ENCODE results near the gene CNNM4.

The CNNM4 gene

DNA sequence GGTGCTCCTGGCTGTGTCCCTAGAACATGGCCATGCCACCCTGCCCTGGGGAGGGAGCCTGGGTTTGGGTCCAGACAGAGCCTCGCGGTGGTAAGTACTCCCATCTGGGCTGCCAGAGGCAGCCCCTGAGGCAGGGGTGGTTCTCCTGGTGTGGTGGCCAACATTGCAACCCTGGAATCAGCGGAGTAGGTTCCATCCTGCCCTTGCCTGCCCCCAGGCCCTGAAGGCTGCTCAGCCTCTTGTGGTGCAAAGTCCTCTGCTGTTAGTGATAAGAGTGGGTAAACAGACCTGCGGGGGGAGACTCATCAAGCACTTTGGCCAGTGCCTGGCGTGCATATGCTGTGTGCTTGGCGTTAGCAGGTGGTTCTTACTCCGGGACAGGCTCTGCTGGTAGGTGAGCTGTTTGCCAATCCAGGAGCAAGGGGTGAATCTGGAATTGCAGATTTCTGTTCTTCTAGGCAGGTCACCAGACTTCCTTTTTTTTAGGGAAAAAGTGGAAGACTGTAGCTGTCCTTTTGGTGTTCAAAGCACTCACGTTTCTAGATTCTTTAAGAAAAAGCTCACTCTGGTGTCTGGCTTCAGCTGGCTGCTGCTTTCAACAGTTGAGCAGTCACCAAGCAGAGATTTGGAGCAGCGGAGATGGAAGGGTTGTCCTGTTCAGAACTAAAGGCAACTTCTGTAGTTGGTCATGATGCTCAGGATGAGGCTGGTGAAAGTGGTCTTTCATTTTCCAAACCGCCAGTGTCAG lies 58.6 kb downstream of the CNNM4 start:
- H3K36me3 ChIP-seq (ENCODE audit: insufficient read depth, low read length), result no peaks in the 10 kb centered on the region
- H3K9ac ChIP-seq (ENCODE audit: low read depth, low read length), result no peak overlapping the region
- no peaks in the 10 kb centered on the region for H3K27me3 ChIP-seq (ENCODE audit: control insufficient read depth, insufficient read depth, low read length)
- no peak overlapping the region for H3K4me3 ChIP-seq (ENCODE audit: low read length)
- no peak overlapping the region for H3K4me2 ChIP-seq (ENCODE audit: low read length)
- H3K9me3 ChIP-seq (replicated peaks; ENCODE audit: low read length), result no peaks in the 10 kb centered on the region
- peaks cover 17% of the 10 kb centered on the region for H3K4me1 ChIP-seq (ENCODE audit: control insufficient read depth, insufficient read depth, low read length)

DNA sequence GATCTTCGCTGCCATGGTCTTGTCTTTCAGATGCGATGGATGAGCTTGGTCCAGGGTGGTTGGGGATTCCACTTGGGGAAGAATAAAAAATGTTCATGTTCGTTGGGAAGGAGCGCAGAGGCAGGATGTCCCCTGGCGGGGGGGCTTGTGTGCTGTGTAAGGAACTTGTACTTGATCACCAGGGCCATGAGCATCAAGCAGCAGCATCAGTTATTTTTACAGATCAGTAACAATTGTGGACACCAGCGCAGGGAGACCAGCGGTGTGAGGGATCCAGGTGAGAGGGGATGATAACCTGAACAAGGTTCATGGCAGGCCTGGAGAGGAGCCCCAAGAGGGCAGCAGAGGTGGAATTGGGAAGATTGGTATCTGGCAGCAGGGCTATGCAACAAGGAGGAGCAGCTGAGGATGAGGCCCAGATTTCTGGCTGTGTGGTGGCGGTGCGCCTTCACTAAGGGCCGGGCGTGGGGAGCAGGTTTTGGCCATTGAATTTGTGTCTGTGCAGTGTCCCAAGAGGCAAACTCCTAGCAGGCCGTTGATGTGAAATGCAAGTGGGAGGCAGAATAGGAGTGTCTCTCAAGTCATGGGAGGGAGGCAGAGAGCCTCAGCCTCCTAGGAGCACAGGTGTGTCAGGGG lies 59.3 kb downstream of the CNNM4 start:
- Histone ChIP-seq H3K9me3 (replicated peaks; ENCODE audit: low read length) (no peaks in the 10 kb centered on the region), H3K4me1 (ENCODE audit: control insufficient read depth, insufficient read depth, low read length) (peaks cover 17% of the 10 kb centered on the region), H3K36me3 (ENCODE audit: insufficient read depth, low read length) (no peaks in the 10 kb centered on the region), H3K4me3 (ENCODE audit: low read length) (no peak overlapping the region), H3K4me2 (ENCODE audit: low read length) (no peak overlapping the region), H3K9ac (ENCODE audit: low read depth, low read length) (no peak overlapping the region), H3K27me3 (ENCODE audit: control insufficient read depth, insufficient read depth, low read length) (no peaks in the 10 kb centered on the region)

DNA sequence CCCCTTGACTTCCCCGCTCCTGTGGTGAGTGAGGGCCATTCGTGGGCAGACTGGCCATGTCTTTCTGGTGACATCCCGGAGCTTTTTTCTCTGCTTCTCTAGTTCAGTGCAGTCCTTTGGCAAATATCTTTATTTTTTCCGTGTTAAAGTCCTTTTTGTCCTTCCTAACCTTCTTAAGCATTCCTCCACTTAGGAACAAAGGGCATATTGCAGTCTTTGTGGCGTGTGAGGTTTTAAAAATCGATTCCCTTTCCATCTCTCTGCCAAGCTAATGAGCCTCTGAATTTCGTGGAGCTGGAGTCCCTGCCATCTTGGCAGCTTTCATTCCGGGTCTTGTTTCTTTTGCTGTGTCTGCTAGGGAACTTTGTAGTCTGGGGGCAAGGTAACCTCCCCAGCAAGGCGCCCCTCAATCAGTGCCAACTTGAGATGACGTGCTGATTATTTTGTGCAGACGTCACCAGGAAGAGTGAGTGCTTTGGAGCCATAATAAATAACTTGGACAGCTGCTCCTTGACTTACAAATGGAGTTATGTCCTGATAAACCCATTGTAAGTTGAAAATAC lies 60.5 kb downstream of the CNNM4 start:
- no peak overlapping the region for H3K9ac ChIP-seq (ENCODE audit: low read depth, low read length)
- no peak overlapping the region for H3K4me3 ChIP-seq (ENCODE audit: low read length)
- H3K36me3 ChIP-seq (ENCODE audit: insufficient read depth, low read length), result no peaks in the 10 kb centered on the region
- H3K4me2 ChIP-seq (ENCODE audit: low read length), result no peak overlapping the region
- peaks cover 12% of the 10 kb centered on the region for H3K4me1 ChIP-seq (ENCODE audit: control insufficient read depth, insufficient read depth, low read length)
- H3K27me3 ChIP-seq (ENCODE audit: control insufficient read depth, insufficient read depth, low read length), result no peaks in the 10 kb centered on the region
- H3K9me3 ChIP-seq (replicated peaks; ENCODE audit: low read length), result no peaks in the 10 kb centered on the region

DNA sequence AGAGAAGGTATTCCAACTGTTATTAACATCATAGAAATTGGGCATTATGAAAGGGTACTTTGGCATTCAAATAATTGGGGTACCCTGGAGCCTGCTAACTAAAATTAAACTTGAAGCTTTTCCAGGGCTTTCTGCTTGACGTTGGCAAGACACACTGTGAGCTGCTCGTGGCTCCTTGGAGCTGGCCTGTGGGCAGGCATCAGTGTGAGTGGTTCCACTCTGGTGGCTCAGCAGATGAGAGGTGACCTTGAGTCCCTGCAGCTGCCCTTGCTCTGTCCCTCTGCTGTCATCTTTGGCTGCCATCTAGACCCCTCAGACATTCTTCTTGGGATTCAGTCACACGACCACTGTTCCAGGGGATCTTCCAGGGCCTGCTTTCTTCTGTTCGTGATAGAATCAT lies 62.1 kb downstream of the CNNM4 start:
- Histone ChIP-seq H3K36me3 (ENCODE audit: insufficient read depth, low read length) (peaks cover 4% of the 10 kb centered on the region), H3K4me1 (ENCODE audit: control insufficient read depth, insufficient read depth, low read length) (peaks cover 1% of the 10 kb centered on the region), H3K9ac (ENCODE audit: low read depth, low read length) (no peak overlapping the region), H3K4me2 (ENCODE audit: low read length) (no peak overlapping the region), H3K27me3 (ENCODE audit: control insufficient read depth, insufficient read depth, low read length) (no peaks in the 10 kb centered on the region), H3K4me3 (ENCODE audit: low read length) (no peak overlapping the region), H3K9me3 (replicated peaks; ENCODE audit: low read length) (no peaks in the 10 kb centered on the region)

DNA sequence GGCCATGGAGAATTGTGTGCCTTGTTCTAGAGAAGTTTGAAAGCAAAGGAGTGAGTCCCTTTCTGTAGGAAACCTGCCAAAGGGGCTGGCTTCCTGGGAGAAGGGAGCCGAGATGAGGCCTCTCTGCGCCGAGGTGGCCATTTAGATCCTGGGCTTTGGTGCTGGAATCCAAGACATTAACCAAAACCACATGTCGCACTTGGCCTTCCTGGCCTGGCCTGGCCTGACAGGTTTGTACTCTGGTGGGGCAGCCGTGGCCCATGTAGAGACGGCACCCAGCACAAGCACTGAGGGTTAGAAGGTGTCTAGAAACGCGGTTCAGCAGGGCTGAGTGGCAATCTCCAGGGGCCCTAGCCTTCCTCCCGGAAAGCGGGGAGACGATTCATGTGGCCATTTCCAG lies 62.5 kb downstream of the CNNM4 start:
- Histone ChIP-seq H3K4me1 (ENCODE audit: control insufficient read depth, insufficient read depth, low read length) (no peaks in the 10 kb centered on the region), H3K27me3 (ENCODE audit: control insufficient read depth, insufficient read depth, low read length) (no peaks in the 10 kb centered on the region), H3K4me3 (ENCODE audit: low read length) (no peak overlapping the region), H3K36me3 (ENCODE audit: insufficient read depth, low read length) (peaks cover 4% of the 10 kb centered on the region), H3K4me2 (ENCODE audit: low read length) (no peak overlapping the region), H3K9ac (ENCODE audit: low read depth, low read length) (no peak overlapping the region), H3K9me3 (replicated peaks; ENCODE audit: low read length) (no peaks in the 10 kb centered on the region)

DNA sequence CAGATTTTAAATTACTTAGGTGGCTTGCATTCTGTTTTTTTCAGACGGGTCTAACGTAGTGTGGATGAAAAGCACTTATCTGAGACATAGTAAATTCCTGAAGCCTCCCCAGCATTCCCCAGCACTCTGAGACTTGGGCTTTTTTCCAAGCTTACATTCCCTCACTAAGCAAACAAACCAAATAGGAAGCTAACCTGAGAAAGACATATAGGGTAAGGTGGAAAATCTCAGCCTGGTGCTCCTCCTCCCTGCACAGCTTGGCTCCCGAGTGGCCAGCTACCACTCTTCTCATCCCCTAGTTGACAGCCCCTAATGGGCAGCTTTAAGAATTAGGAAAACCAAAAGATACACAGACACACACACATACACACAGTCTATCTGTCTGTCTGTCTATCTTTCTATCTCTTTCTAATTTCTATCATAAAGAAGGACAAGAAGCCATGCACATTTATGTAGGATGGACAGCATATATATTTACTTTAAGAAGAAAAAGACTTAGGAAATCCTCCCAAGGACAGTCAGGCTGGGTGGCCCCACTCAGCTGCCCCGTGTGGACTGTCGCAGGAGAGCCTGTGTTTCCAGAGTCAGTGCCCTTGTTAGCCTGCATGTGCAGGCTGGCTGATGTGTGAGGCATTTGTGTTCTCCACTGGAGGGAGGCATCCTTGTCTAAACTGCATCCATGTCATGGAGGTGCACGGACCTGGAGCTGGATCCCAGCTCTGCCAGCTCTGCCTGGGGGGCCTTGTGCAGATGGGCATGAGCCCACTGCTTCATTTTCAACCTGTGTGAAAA lies 63.6 kb downstream of the CNNM4 start:
- Histone ChIP-seq H3K4me2 (ENCODE audit: low read length) (no peak overlapping the region), H3K9ac (ENCODE audit: low read depth, low read length) (no peak overlapping the region), H3K36me3 (ENCODE audit: insufficient read depth, low read length) (peaks cover 9% of the 10 kb centered on the region), H3K4me3 (ENCODE audit: low read length) (no peak overlapping the region), H3K4me1 (ENCODE audit: control insufficient read depth, insufficient read depth, low read length) (no peaks in the 10 kb centered on the region), H3K27me3 (ENCODE audit: control insufficient read depth, insufficient read depth, low read length) (no peaks in the 10 kb centered on the region), H3K9me3 (replicated peaks; ENCODE audit: low read length) (no peaks in the 10 kb centered on the region)

DNA sequence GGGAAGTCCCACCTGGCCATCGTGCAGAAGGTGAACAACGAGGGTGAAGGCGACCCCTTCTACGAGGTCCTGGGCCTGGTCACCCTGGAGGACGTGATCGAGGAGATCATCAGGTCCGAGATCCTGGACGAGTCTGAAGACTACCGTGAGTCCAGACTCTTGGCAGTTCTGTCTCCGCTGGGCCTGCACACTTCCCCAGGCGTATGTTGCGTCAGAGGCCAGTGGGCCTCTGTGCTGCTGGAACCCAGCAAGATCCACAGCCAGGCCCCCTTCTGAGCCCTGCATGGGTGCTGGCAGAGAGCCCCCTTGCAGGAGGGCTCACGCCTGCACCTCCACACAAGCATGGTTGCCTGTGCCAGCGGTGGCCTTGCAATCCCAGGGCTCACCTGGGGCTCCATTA lies 64.4 kb downstream of the CNNM4 start:
- no peak overlapping the region for H3K9ac ChIP-seq (ENCODE audit: low read depth, low read length)
- H3K4me2 ChIP-seq (ENCODE audit: low read length), result no peak overlapping the region
- H3K4me1 ChIP-seq (ENCODE audit: control insufficient read depth, insufficient read depth, low read length), result no peaks in the 10 kb centered on the region
- no peak overlapping the region for H3K4me3 ChIP-seq (ENCODE audit: low read length)
- H3K27me3 ChIP-seq (ENCODE audit: control insufficient read depth, insufficient read depth, low read length), result no peaks in the 10 kb centered on the region
- peaks cover 9% of the 10 kb centered on the region for H3K36me3 ChIP-seq (ENCODE audit: insufficient read depth, low read length)
- H3K9me3 ChIP-seq (replicated peaks; ENCODE audit: low read length), result no peaks in the 10 kb centered on the region

DNA sequence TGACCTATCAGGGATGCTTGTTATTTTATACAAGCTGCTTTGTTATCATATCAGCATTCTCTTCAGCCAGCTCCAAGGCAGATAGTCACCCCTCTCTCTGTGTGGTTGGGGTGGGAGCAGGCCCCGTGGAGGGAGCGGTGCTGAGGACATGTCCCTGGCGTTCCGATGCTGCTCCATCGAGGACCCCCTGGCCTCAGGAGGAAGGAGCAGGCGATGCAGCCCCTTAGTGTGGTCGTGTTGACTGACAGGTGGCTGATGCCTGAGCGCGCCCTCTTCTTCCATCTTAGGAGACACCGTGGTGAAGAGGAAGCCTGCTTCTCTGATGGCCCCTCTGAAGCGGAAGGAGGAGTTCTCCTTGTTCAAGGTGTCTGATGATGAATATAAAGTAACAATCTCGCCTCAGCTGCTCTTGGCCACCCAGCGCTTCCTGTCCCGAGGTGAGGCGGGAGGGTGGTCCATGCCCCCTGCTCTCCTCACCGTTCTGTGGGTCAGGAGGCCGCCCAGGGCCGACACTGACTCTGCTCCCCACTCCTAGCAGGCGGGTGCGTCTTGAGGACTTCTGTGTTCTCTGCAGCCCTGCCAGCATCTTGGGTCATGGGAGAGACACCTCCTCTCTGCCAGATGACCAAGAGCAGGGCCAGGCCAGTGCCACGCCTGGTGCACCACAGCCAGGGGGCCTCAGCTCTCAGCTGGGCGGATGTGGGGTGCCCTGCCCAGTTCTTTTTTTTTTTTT lies 66.0 kb downstream of the CNNM4 start:
- peaks cover 9% of the 10 kb centered on the region for H3K36me3 ChIP-seq (ENCODE audit: insufficient read depth, low read length)
- no peaks in the 10 kb centered on the region for H3K4me1 ChIP-seq (ENCODE audit: control insufficient read depth, insufficient read depth, low read length)
- H3K9ac ChIP-seq (ENCODE audit: low read depth, low read length), result no peak overlapping the region
- H3K4me2 ChIP-seq (ENCODE audit: low read length), result no peak overlapping the region
- H3K9me3 ChIP-seq (replicated peaks; ENCODE audit: low read length), result no peaks in the 10 kb centered on the region
- H3K4me3 ChIP-seq (ENCODE audit: low read length), result no peak overlapping the region
- no peaks in the 10 kb centered on the region for H3K27me3 ChIP-seq (ENCODE audit: control insufficient read depth, insufficient read depth, low read length)

DNA sequence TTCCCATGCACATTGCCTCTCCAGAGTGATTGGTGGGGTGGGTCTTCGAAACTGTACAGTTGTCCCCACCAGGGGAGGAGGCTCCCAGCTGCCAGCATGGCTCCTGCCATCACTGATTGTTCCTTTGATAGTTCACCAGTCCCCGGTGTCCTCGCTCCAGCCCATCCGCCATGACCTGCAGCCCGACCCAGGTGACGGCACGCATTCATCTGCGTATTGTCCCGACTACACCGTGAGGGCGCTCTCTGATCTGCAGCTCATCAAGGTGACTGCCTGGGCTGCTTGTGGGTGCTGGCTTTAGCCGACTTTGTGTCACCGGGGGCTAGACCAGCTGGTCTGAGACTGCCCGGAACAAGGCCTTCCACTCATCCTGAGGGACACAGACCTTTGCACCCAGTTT lies 67.7 kb downstream of the CNNM4 start:
- Histone ChIP-seq H3K4me1 (ENCODE audit: control insufficient read depth, insufficient read depth, low read length) (peaks cover 12% of the 10 kb centered on the region), H3K9ac (ENCODE audit: low read depth, low read length) (no peak overlapping the region), H3K9me3 (replicated peaks; ENCODE audit: low read length) (no peaks in the 10 kb centered on the region), H3K36me3 (ENCODE audit: insufficient read depth, low read length) (peaks cover 9% of the 10 kb centered on the region), H3K4me2 (ENCODE audit: low read length) (no peak overlapping the region), H3K27me3 (ENCODE audit: control insufficient read depth, insufficient read depth, low read length) (no peaks in the 10 kb centered on the region), H3K4me3 (ENCODE audit: low read length) (no peak overlapping the region)

DNA sequence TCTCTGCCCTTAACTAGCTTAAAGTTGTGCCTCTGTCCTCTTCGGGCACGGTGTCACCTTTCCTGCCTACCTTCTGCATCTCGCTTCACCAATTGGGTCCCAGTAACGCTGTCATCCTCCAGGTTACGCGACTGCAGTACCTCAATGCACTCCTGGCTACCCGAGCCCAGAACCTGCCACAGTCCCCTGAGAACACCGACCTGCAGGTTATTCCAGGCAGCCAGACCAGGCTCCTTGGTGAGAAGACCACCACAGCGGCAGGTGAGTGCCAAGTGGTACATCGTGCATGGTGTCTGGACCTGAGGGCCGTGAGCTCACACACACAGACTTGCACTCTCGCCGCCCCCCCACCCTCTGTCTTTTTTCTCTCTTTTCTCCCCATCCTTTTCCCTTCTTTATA lies 68.2 kb downstream of the CNNM4 start:
- Histone ChIP-seq H3K9ac (ENCODE audit: low read depth, low read length) (no peak overlapping the region), H3K36me3 (ENCODE audit: insufficient read depth, low read length) (peaks cover 9% of the 10 kb centered on the region)

DNA sequence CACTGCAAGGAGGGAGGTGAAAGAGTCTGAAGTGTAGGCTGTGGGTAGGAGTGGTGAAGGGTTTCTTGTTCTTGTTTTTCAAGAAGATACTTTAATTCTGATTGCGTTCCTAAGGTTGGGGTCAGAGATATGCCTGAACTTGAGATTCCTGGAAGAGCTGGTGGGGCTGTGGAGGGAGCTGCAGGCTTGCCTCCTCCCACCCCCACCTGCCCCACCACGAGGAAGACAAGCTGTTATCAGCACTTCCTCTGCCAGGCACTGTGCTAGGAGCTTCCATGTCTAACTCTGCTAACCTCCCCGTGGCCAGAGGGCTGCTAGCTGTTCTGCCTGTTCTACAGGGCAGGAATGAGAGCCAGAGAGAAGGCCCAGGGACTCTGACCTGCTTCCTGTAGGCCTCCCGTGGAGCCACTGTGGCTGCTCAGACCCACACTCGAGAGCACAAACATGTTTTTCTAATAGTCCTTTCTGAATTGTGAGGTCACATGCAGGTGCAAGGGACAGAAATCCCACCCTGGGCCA lies 69.4 kb downstream of the CNNM4 start:
- Histone ChIP-seq H3K36me3 (ENCODE audit: insufficient read depth, low read length) (peaks cover 9% of the 10 kb centered on the region), H3K27me3 (ENCODE audit: control insufficient read depth, insufficient read depth, low read length) (no peaks in the 10 kb centered on the region), H3K9ac (ENCODE audit: low read depth, low read length) (no peak overlapping the region), H3K4me2 (ENCODE audit: low read length) (no peak overlapping the region), H3K4me3 (ENCODE audit: low read length) (no peak overlapping the region), H3K4me1 (ENCODE audit: control insufficient read depth, insufficient read depth, low read length) (peaks cover 14% of the 10 kb centered on the region), H3K9me3 (replicated peaks; ENCODE audit: low read length) (no peaks in the 10 kb centered on the region)

More for the DNA sequence above, 68.2 kb downstream of the CNNM4 start:
- Histone ChIP-seq H3K27me3 (ENCODE audit: control insufficient read depth, insufficient read depth, low read length) (no peaks in the 10 kb centered on the region), H3K9me3 (replicated peaks; ENCODE audit: low read length) (no peaks in the 10 kb centered on the region), H3K4me1 (ENCODE audit: control insufficient read depth, insufficient read depth, low read length) (peaks cover 14% of the 10 kb centered on the region), H3K4me3 (ENCODE audit: low read length) (no peak overlapping the region), H3K4me2 (ENCODE audit: low read length) (no peak overlapping the region)
